Esophagus muscularis mucosa (tissue), 4 donors: ENCODE measurements around the gene OSBP2.

Experiments
- CTCF ChIP-seq, 3 experiments: fragments of 200-600 bp in 2 of 3; fragments of 450-650 bp in 1 of 3; sonication (generic) in 2 of 3; IDR thresholded peaks; one replicate each; pipeline ENCODE4 v1.5.1; 2017 to 2019; ENCODE audit warnings: antibody characterized with exemption in 3 of 3, mild to moderate bottlenecking in 2 of 3, moderate library complexity in 1 of 3
- EP300 ChIP-seq: sonication (generic); formaldehyde crosslinking; IDR thresholded peaks from one replicate; pipeline ENCODE4 v1.6.1; 2017; ENCODE audit warnings: antibody characterized with exemption
- POLR2AphosphoS5 ChIP-seq, 2 donors: sonication (generic); formaldehyde crosslinking; IDR thresholded peaks; one replicate each; pipeline ENCODE4 v1.6.1; 2017; ENCODE audit warnings: antibody characterized with exemption in 2 of 2

GRCh38 chr22:30671071-30671470 is 23.6 kb upstream of the OSBP2 start:
- TF ChIP-seq POLR2AphosphoS5 (IDR thresholded peaks at IDR 0.05): no peak
- TF ChIP-seq CTCF (IDR thresholded peaks at IDR 0.05): no peak
- no peak for TF ChIP-seq EP300
